Stimulated activated CD8-positive, alpha-beta memory T cell treated with anti-CD3 and anti-CD28 coated beads, Interleukin-4, amount 100 ng/mL, for 48 hours (primary cell): ENCODE results near the gene ZNF22.

Experiments used
- DNase-seq: peaks from one replicate; pipeline ENCODE4 v3.0.0-alpha.2; 2020

Gene ZNF22

DNA sequence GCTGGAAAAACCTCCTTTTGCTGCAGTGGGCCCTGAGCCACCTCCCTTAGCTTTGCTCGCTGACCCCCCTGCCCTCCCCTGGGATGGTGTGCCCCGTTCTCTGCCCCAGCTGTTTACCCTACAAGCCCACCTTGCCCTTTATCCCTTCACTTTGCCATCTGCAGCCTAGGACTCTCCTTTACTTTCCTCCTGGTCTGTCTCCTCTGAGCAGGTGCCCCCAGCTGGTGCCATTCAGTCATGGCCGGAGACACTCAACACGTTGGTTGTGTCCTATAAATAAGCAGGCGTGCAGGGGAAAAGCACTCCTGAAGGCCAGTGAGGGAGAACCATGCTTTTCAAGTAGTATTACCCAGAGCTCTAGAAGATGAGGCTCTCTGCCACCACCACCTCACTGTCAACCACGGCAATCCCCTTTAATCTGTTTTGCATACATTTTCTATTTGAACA is 35.0 kb upstream of the ZNF22 start:
- DNase-seq, result no peak

- no peak for DNase-seq
Measured at GRCh38 chr10:44966129-44966815, 34.5 kb upstream of the ZNF22 start.

DNA sequence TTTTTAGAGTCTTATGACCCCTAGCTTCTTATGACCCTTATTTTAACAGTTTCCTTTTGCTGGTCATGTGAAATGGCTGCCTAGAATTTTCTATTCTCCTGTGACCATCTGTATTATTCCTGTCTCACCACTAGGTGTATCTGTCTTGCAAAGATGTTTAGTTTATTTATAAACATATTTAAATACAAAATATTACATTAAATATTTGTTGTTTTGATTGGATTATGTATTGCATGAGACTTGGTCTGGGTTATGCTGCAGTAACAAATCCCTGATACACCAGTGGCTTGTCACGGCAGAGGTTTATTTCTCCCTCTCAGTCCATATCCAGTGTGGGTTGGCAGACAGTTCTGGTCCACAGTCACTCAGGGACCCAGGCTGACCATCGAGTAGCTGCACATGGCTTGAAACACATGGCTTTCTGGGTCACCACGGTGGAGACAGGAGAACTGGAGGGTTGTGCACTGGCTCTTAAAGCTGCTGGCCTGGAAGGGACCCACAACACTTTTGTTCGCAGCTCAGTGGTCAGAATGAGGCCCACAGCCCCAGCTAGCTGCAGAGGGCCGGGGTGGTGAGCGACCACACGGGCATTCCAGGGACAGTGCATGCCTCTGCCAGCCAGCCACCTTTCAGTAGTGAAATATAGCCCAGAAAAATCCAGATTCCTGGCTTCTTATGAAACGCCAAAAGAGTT is 33.8 kb upstream of the ZNF22 start:
- DNase-seq, result no peak

DNA sequence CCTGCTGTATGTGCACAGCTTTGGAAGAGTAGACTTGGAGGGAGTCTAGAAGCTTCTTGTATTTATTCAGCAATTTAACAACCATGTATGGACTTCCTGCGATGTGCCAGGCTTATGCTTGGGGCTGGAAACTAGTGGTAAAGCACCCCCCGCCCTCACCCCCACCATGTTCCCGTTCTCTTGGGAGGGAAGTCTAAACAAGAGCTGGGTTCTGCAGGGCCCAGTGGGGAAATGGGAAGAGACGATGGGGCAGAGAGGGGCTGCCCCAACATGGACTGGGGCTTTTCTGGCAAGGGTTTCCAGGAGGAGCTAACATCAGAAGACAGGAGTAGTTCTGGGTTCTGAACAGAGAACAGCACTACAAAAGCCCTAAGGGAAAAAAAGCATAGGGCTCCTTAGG is 33.1 kb upstream of the ZNF22 start:
- no peak for DNase-seq

DNA sequence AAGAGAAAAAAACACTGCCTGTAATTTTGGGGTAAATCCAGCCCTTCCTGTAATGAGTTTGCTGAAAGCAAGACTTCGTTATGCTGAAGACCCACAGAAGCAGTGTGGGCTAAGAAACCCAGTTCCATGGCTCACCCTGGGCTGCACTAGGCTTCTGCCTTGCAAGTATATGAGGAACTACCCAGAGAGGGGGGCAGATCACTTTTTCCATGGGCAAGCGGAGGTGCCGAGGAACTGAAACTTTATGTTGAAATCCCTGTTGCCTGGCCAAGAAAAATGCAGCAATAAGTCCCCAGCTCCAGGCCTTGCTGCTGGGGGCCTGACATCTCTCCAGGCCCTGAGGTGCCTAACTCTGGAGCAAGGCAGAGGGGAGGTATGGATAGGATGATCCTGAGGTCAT is 32.6 kb upstream of the ZNF22 start:
- peak; percentile 34 for DNase-seq

GRCh38 chr10:44968500-44969400 is 32.0 kb upstream of the ZNF22 start:
- DNase-seq, result peak; percentile 35

GRCh38 chr10:44969854-44970253 is 30.9 kb upstream of the ZNF22 start:
- DNase-seq, result no peak

- no peak for DNase-seq
Measured at GRCh38 chr10:44970812-44971395, 29.8 kb upstream of the ZNF22 start.

DNA sequence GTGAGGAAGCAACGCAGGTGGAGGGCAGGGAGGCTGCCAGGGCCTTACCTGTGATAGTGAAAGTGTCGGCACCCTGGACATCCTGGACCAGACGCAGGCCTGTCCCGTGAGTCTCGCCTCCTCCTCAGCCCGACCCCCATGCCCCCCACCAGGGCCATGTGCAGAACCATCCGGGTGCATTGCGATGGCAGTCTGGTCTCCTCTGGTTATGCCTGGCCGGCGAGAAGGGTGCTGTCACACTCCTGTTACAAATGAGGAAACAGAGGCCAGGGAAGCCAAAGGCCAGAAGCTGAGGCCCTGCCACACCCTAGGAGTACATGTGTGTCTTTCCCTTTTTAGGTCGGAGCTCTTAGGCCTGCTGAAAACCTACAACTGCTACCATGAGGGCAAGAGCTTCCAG is 29.3 kb upstream of the ZNF22 start:
- no peak for DNase-seq

DNA sequence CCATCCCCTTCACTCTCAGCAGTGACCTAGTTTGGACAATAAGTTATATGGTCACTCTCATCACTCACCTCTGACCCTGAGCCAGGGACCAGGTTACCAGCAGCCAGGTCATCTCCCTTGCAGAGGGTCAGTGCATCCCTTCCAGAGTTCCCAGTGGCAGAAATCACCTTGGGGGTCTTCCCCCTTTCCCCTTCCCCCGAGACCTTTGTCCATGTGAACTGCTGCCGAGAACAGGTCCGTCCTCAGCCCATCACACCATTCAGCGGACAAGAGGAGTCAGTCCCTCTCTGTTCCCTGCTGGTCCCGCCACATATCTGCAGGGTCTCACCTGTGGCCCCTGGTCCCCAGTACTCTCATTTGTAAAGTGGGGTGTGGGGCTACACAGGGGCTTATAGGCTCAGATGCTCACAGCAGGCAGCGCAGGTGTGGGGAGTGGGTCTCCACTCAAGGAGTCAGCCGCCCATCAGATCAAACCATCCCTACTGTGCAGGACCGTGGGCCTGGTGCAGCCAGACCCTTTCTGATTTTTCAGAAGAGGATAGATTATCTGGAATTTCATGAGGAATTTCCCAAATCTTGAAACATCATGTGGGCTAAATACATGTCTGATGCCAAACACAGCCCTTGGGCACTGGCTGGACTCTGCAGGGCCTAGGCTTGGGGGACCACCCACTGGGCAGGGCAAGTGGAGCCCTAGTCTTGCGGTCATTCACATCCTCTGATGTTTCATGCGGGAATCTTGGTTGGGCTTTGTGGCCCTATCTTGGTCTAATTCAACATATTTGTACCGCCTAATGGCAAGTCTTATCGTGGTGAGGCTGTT is 28.6 kb upstream of the ZNF22 start:
- DNase-seq, result no peak

DNA sequence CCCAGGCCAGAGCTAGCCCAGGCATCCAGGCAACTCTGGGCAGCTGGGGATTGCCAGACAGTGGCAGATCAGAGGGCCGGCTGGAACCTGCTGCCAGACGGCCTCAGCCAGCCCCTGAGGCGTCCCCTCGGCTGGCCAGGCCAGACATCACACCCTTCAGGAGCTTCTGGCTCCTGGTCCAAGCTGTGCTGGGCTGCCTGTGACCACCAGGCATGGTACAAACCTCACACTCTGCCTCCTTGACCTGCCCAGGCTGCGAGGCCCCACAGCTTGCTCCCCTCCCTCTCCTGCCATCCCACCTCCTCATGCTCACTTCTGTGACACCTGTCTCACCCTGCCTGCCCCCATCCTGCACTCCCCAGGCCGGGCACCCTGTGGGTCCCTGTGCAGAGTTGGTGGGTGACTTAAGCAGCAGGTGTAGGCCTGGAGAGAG is 27.8 kb upstream of the ZNF22 start:
- DNase-seq, result no peak

- DNase-seq, result no peak
Measured at GRCh38 chr10:44973323-44974081, 27.2 kb upstream of the ZNF22 start.

DNA sequence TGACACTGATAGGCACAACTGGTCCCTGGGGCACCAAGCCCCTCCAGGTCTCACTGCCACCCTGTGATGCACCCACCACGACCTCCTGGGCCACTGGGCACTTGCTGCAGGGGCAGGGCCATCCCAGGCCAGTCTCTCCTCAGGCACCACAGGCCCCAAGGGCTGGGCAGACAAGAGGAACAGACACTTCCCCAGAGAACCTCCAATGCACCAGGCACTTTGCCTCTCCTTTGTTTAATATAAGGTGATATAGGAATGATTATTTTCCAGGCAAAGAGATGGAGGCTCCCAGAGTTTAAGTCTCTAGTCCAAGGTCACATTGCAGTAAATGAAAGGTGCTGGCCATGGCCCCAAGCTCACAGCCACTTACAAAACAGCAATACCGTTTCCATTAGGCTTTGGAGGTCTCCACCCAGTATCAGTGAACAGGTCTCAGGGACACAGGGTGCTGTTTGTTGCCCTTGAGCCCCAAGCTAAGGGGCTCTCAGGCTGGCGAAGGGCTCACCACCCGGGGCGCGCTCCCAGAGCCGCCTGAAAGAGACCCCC is 26.6 kb upstream of the ZNF22 start:
- DNase-seq, result no peak

GRCh38 chr10:44974628-44975430 is 25.9 kb upstream of the ZNF22 start:
- DNase-seq, result peak; percentile 79

DNA sequence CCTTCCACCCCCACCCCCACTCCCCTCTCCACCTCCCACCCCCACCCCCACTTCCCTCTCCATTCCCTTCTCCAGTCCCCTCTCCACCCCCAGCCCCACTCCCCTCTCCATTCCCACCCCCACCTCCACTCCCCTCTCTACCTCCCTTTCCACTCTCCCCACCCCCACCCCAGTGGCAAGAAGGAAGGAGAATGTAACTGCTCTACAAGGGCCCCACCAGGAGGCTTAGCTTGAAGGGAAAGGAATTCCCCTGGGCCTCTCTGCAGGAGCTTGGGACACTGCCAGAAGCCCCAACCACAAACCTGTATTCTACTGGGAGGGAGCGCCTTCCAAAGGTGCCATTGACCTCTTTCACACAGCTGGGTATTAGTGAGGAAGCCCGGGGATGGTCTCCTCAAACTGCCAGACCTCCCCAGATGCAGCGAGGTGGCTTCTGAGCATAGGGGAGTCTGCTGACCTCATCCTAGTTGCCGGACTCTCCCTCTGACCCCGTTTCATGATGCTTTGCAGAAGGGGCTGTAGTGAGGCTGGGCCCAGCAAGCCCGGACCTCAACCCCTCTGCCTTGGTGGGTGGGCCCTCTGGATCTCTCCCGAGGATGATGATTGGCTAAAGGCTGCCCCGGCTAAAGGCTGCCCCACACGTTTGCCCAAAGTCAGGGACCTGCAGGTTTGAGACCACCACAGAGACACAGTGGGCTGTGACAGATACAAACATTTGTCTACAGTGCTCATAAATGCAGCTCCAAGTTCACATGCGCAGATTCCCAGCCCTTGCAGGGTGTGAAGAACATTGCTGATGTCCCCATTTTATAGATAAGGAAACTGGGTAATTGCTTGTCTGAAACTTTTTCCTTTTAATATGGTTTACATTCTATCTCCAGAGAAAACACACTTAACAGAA is 25.0 kb upstream of the ZNF22 start:
- DNase-seq, result no peak

GRCh38 chr10:44976352-44977198 is 24.1 kb upstream of the ZNF22 start:
- no peak for DNase-seq

DNA sequence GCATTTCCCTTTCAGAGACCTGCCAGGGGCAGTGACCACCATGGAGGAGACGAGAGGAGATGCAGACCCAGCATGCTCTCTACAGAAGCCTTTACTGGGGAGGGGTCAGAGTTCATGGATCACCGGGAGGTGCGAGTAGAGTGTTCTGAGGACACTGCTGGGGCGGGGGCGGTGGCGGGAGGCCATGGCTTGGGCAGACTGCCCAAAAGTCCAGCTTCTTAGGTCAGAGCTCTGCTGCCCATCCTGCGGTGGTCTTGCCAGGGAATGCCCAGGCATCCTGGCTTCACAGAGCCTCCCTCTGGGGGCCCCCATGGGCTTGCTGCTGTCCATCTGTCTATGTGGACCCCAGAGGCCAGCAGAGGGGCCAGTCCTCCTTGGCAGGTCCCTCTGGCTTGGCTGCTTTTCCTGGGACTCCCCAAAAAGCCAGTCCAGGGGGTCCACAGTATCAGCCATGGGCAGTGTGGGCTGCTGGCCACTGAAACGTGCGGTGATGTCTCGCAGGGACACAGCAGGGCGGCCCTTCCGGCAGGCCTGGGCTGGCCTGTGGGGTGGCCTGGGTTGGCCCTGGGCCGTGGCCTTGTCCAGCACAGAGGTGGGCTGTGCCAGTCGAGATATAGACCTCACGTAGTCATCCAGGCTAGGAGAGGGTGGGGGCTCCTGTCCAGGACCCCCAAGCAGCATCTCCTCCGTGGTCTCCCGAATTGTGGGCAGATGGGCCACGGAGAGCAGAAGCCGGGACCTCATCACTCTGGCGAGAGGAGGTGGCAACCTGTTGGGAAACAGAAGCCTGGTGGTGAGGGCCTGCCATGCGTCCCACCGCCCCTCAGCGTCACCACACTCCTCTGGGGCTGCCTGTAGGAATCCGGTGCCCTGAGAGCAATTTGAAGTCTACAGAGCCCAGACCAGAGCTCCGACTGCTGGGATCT is 23.2 kb upstream of the ZNF22 start:
- no peak for DNase-seq
